ENCODE results near the gene TMEM187. TPM values are rescaled to one million over a fixed set of nuclear protein-coding genes. Genes with fewer than 3 reads are reported as not detected.
A peak's percentile ranks its signal among the peaks of the same experiment; 100 is the strongest.

Gene TMEM187
- total and polyA plus RNA-seq, 2 donors (not counting 1 experiment from before 2014, with no cell fraction given), result 5.5 to 6.4 TPM

GRCh38 chrX:154020536-154021115 is 48.1 kb downstream of the TMEM187 start:
- WGBS (ENCODE audit: insufficient coverage), result 12% methylated on average over 6 of the region's 9 CpGs
- ATAC-seq (ENCODE audit: low read depth) (no peak), DNase-seq (no peak)
- no peaks in the 10 kb centered on the region for H3K27me3 Mint-ChIP-seq
- H3K9me3 ChIP-seq (ENCODE audit: control extremely low read depth in 1 of 3, control insufficient read depth in 2 of 3, insufficient read depth in 1 of 3, low read length in 2 of 3), result no peaks in the 10 kb centered on the region
- ChIA-PET CTCF (interaction anchor here (0.6 to 3.9 kb wide), 8 partner anchors 17 to 116 kb away, joined by 3 to 21 read pairs (median 3); no protein-coding TSS in a partner anchor), POLR2A (interaction anchor here (0.6 to 1.5 kb wide), 3 partner anchors 28 to 94 kb away, joined by 3 to 11 read pairs (median 5); partner anchors contain the start of gene HCFC1)
- peaks cover 24% of the 10 kb centered on the region for H3K79me2 ChIP-seq (ENCODE audit: control insufficient read depth, insufficient read depth, low read length)
- H3K4me1 Mint-ChIP-seq, result peaks cover 18% of the 10 kb centered on the region
- H3K9me3 Mint-ChIP-seq (ENCODE audit: insufficient read depth), result no peaks in the 10 kb centered on the region
- intact Hi-C loops (cut with micrococcal nuclease), result no loop called here
- H2AFZ ChIP-seq (ENCODE audit: insufficient read depth, low read depth, low read length, poor library complexity, severe bottlenecking), result peak overlapping the region; percentile 64
- peak overlapping the region; percentile 81 for H3K4me2 ChIP-seq (replicated peaks; ENCODE audit: low read depth, low read length, poor library complexity, severe bottlenecking)
- H3K4me3 ChIP-seq (ENCODE audit: control extremely low read depth in 1 of 5, extremely low read depth in 1 of 5, insufficient read depth in 1 of 5, low read depth in 2 of 5, low read length in 4 of 5), result peak overlapping the region in 4 of 5 experiments; percentile 49 to 63 (median 58)
- H4K20me1 ChIP-seq (ENCODE audit: control insufficient read depth, insufficient read depth, low read length, poor library complexity, severe bottlenecking), result no peaks in the 10 kb centered on the region
- peaks cover 0 to 25% of the 10 kb centered on the region in 2 experiments for H3K36me3 ChIP-seq (replicated peaks in 1 of 2; ENCODE audit: control extremely low read depth in 1 of 2, control insufficient read depth in 1 of 2, extremely low read depth in 1 of 2, insufficient read depth in 2 of 2, low read length in 1 of 2)
- TF ChIP-seq EZH2 (IDR thresholded peaks at IDR 0.05; ENCODE audit: borderline replicate concordance, insufficient read depth, low read depth, low read length, poor library complexity, severe bottlenecking) (no peak), CTCF (IDR thresholded peaks at IDR 0.05) (no peak)
- H3K9ac ChIP-seq (ENCODE audit: low read length), result peak overlapping the region; percentile 68
- no peaks in the 10 kb centered on the region for H3K27me3 ChIP-seq (replicated peaks in 1 of 4; ENCODE audit: control extremely low read depth in 1 of 4, control insufficient read depth in 3 of 4, insufficient read depth in 4 of 4, low read length in 3 of 4)
- H3K27ac ChIP-seq (ENCODE audit: low read length in 2 of 2), result peak overlapping the region; percentile 40 to 74
- H3K4me1 ChIP-seq (ENCODE audit: control insufficient read depth in 2 of 2, insufficient read depth in 2 of 2, low read length in 2 of 2), result peaks cover 6 to 21% of the 10 kb centered on the region in 2 donors
- peak overlapping the region; percentile 88 for H3K4me3 Mint-ChIP-seq
- H3K27ac Mint-ChIP-seq, result peak overlapping the region; percentile 91

GRCh38 chrX:154021131-154021611 is 48.6 kb downstream of the TMEM187 start:
- Histone ChIP-seq H3K36me3 (replicated peaks in 1 of 2; ENCODE audit: control extremely low read depth in 1 of 2, control insufficient read depth in 1 of 2, extremely low read depth in 1 of 2, insufficient read depth in 2 of 2, low read length in 1 of 2) (peaks cover 0 to 20% of the 10 kb centered on the region in 2 experiments), H3K79me2 (ENCODE audit: control insufficient read depth, insufficient read depth, low read length) (peaks cover 24% of the 10 kb centered on the region), H4K20me1 (ENCODE audit: control insufficient read depth, insufficient read depth, low read length, poor library complexity, severe bottlenecking) (no peaks in the 10 kb centered on the region), H3K27me3 (replicated peaks in 1 of 4; ENCODE audit: control extremely low read depth in 1 of 4, control insufficient read depth in 3 of 4, insufficient read depth in 4 of 4, low read length in 3 of 4) (no peaks in the 10 kb centered on the region), H3K4me2 (replicated peaks; ENCODE audit: low read depth, low read length, poor library complexity, severe bottlenecking) (peak overlapping the region; percentile 81), H3K9me3 (ENCODE audit: control extremely low read depth in 1 of 3, control insufficient read depth in 2 of 3, insufficient read depth in 1 of 3, low read length in 2 of 3) (no peaks in the 10 kb centered on the region), H3K4me1 (ENCODE audit: control insufficient read depth in 2 of 2, insufficient read depth in 2 of 2, low read length in 2 of 2) (peaks cover 6 to 21% of the 10 kb centered on the region in 2 donors), H3K9ac (ENCODE audit: low read length) (no peak overlapping the region), H2AFZ (ENCODE audit: insufficient read depth, low read depth, low read length, poor library complexity, severe bottlenecking) (no peak overlapping the region), H3K4me3 (ENCODE audit: control extremely low read depth in 1 of 5, extremely low read depth in 1 of 5, insufficient read depth in 1 of 5, low read depth in 2 of 5, low read length in 4 of 5) (no peak overlapping the region), H3K27ac (ENCODE audit: low read length in 2 of 2) (peak overlapping the region in 1 of 2 donors; percentile 74)
- intact Hi-C loops (cut with micrococcal nuclease), result no loop called here
- no peak for TF ChIP-seq CTCF (IDR thresholded peaks at IDR 0.05)
- no peak for TF ChIP-seq EZH2 (IDR thresholded peaks at IDR 0.05; ENCODE audit: borderline replicate concordance, insufficient read depth, low read depth, low read length, poor library complexity, severe bottlenecking)
- Mint-ChIP-seq H3K4me3 (no peak overlapping the region), H3K4me1 (peaks cover 14% of the 10 kb centered on the region), H3K27me3 (no peaks in the 10 kb centered on the region), H3K27ac (peak overlapping the region; percentile 26), H3K9me3 (ENCODE audit: insufficient read depth) (no peaks in the 10 kb centered on the region)
- ATAC-seq (ENCODE audit: low read depth), result no peak
- no peak for DNase-seq
- WGBS (ENCODE audit: insufficient coverage), result 38% methylated on average over 5 of the region's 11 CpGs
- ChIA-PET CTCF (interaction anchor here (0.6 to 1.8 kb wide), 5 partner anchors 18 to 116 kb away, joined by 3 to 5 read pairs (median 4); no protein-coding TSS in a partner anchor), POLR2A (interaction anchor here (1.5 kb wide), 1 partner anchor 50 kb away, joined by 11 read pairs; the partner anchor contains the start of gene HCFC1)
